Liver (tissue), 9 donors: ENCODE measurements around the gene GPR39. TPM values are rescaled to one million over a fixed set of nuclear protein-coding genes. Genes with fewer than 3 reads are reported as not detected.

Experiments
- DNase-seq: peaks from one replicate; pipeline ENCODE4 v3.0.0-alpha.2; 2017; ENCODE audit warnings: low spot score
- H3K27ac ChIP-seq, 2 donors: one replicate each; pipeline ENCODE4 v1.7.0; 2013; ENCODE audit warnings: inconsistent platforms in 2 of 2, low read length in 2 of 2, control low read depth in 1 of 2, low read depth in 1 of 2, mild to moderate bottlenecking in 1 of 2
- H3K27me3 ChIP-seq, 4 donors: one replicate each; pipeline versions ENCODE4 v1.6.1 to v1.7.0; 2013; ENCODE audit warnings: low read length in 3 of 4, inconsistent platforms in 1 of 4, mild to moderate bottlenecking in 1 of 4, moderate library complexity in 1 of 4; ENCODE audit not compliant: control insufficient read depth in 4 of 4, insufficient read depth in 4 of 4
- H3K36me3 ChIP-seq, 4 donors: one replicate each; pipeline versions ENCODE4 v1.6.1 to v1.7.0; 2013; ENCODE audit warnings: low read length in 3 of 4, mild to moderate bottlenecking in 3 of 4, low read depth in 1 of 4, moderate library complexity in 1 of 4; ENCODE audit not compliant: control insufficient read depth in 4 of 4, insufficient read depth in 3 of 4
- H3K4me1 ChIP-seq, 4 donors: one replicate each; pipeline versions ENCODE4 v1.6.1 to v1.7.0; 2013; ENCODE audit warnings: low read length in 3 of 4, mild to moderate bottlenecking in 3 of 4, moderate library complexity in 1 of 4; ENCODE audit not compliant: control insufficient read depth in 4 of 4, insufficient read depth in 4 of 4
- H3K4me3 ChIP-seq, 3 donors: one replicate each; pipeline versions ENCODE4 v1.6.1 to v1.7.0; 2013; ENCODE audit warnings: low read length in 3 of 3, control low read depth in 1 of 3, low read depth in 1 of 3, mild to moderate bottlenecking in 1 of 3
- H3K9ac ChIP-seq, 2 donors: one replicate each; pipeline ENCODE4 v1.7.0; 2013; ENCODE audit warnings: low read length in 2 of 2, mild to moderate bottlenecking in 2 of 2, moderate library complexity in 2 of 2, control low read depth in 1 of 2, low read depth in 1 of 2
- H3K9me3 ChIP-seq, 4 donors: one replicate each; pipeline versions ENCODE4 v1.6.1 to v1.7.0; 2013; ENCODE audit warnings: low read length in 3 of 4; ENCODE audit not compliant: control insufficient read depth in 4 of 4
- CTCF ChIP-seq: fragments of 150-350 bp; IDR thresholded peaks from 2 replicates; pipeline ENCODE4 v1.5.1; 2017; ENCODE audit warnings: improper control_type of control experiment, low read depth, low read length; ENCODE audit not compliant: missing input control
- EGR1 ChIP-seq, 2 donors: IDR thresholded peaks; 2 replicates each; pipeline ENCODE4 v1.6.1; 2016 to 2018; ENCODE audit warnings: antibody characterized with exemption in 2 of 2, low read depth in 2 of 2
- FOXA1 ChIP-seq: IDR thresholded peaks from 2 replicates; pipeline ENCODE4 v1.6.1; 2016; ENCODE audit warnings: antibody characterized with exemption
- FOXA2 ChIP-seq: IDR thresholded peaks from 2 replicates; pipeline ENCODE4 v1.6.1; 2016; ENCODE audit warnings: antibody characterized with exemption
- GABPA ChIP-seq, 2 donors: IDR thresholded peaks in 1 of 2; conservative IDR thresholded peaks in 1 of 2; 2 replicates each; pipeline ENCODE4 v1.6.1; 2016; ENCODE audit warnings: antibody characterized with exemption in 2 of 2, mild to moderate bottlenecking in 1 of 2, moderate library complexity in 1 of 2
- HNF4A ChIP-seq, 2 donors: conservative IDR thresholded peaks; 2 replicates each; pipeline ENCODE4 v1.6.1; 2016; ENCODE audit warnings: antibody characterized with exemption in 2 of 2, mild to moderate bottlenecking in 2 of 2
- HNF4G ChIP-seq: IDR thresholded peaks from 2 replicates; pipeline ENCODE4 v1.6.1; 2016; ENCODE audit warnings: antibody characterized with exemption
- JUND ChIP-seq, 2 donors: IDR thresholded peaks; 2 replicates each; pipeline ENCODE4 v1.6.1; 2016; ENCODE audit warnings: antibody characterized with exemption in 2 of 2
- NR2F2 ChIP-seq: IDR thresholded peaks from 2 replicates; pipeline ENCODE4 v1.6.1; 2016; ENCODE audit warnings: antibody characterized with exemption
- RAD21 ChIP-seq, 2 donors: IDR thresholded peaks; 2 replicates each; pipeline ENCODE4 v1.6.1; 2016; ENCODE audit warnings: antibody characterized with exemption in 2 of 2, mild to moderate bottlenecking in 2 of 2
- REST ChIP-seq: IDR thresholded peaks from 2 replicates; pipeline ENCODE4 v1.6.1; 2016; ENCODE audit warnings: antibody characterized with exemption, mild to moderate bottlenecking
- RXRA ChIP-seq, 2 donors: IDR thresholded peaks; 2 replicates each; pipeline ENCODE4 v1.6.1; 2017 to 2018; ENCODE audit warnings: antibody characterized with exemption in 2 of 2, mild to moderate bottlenecking in 1 of 2
- SP1 ChIP-seq: IDR thresholded peaks from 2 replicates; pipeline ENCODE4 v1.6.1; 2018; ENCODE audit warnings: antibody characterized with exemption, mild to moderate bottlenecking
- TAF1 ChIP-seq: conservative IDR thresholded peaks from 2 replicates; pipeline ENCODE4 v1.6.1; 2016; ENCODE audit warnings: antibody characterized with exemption, mild to moderate bottlenecking
- YY1 ChIP-seq: IDR thresholded peaks from 2 replicates; pipeline ENCODE4 v1.6.1; 2016; ENCODE audit warnings: antibody characterized with exemption, mild to moderate bottlenecking
- ZBTB33 ChIP-seq: IDR thresholded peaks from 2 replicates; pipeline ENCODE4 v1.6.1; 2016; ENCODE audit warnings: antibody characterized with exemption
- WGBS: extraction: QIAGEN DNeasy Blood & Tissue Kit; methylation state at CpG from one replicate; pipeline ENCODE4 v1.1.7; 2013; 5-methylcytosine and 5-hydroxymethylcytosine counted together
- polyA plus RNA-seq, 2 donors: library from polyadenylated mRNA; stranded (reverse) in 1 of 2; unstranded in 1 of 2; fragments of 200-250 nt in 1 of 2; fragments of >200 nt in 1 of 2; fragmentation: Nextera tagmentation in 1 of 2; extraction: Ambion mirVana in 1 of 2; gene quantifications; one replicate each; pipeline versions ENCODE4 v1.2.1 to v1.2.3, GENCODE V29; 2013 to 2015
- total RNA-seq, 2 donors: library from RNA; depleted of rRNA; stranded (reverse); fragments of >200 nt; gene quantifications; one replicate each; pipeline ENCODE4 v1.2.3, GENCODE V29; 2014
- TF ChIP-seq, protein P1 (sequence below): IDR thresholded peaks from 2 replicates; pipeline ENCODE4 v1.6.1; 2016; ENCODE audit warnings: antibody characterized with exemption
- TF ChIP-seq, protein P2 (sequence below): IDR thresholded peaks from 2 replicates; pipeline ENCODE4 v1.6.1; 2016; ENCODE audit warnings: antibody characterized with exemption
- donor health status: healthy.
- donor health status: healthy.
- donor health status: healthy.
- donor health status: healthy.
- donor health status: healthy.

The GPR39 gene
- total and polyA plus RNA-seq, 4 donors: 2.2 to 13.0 (median 2.8) TPM

GRCh38 chr2:132588576-132588975 lies 172.0 kb downstream of the GPR39 start:
- Histone ChIP-seq H3K27ac (no peak overlapping the region), H3K27me3 (no peaks in the 10 kb centered on the region), H3K9ac (no peak overlapping the region), H3K4me3 (no peak overlapping the region), H3K4me1 (peaks cover 9 to 27% (median 24%) of the 10 kb centered on the region in 4 donors), H3K36me3 (no peaks in the 10 kb centered on the region), H3K9me3 (no peaks in the 10 kb centered on the region)
- 84% methylated on average over 1 of the region's 1 CpG for WGBS
- no peak for TF ChIP-seq REST
- TF ChIP-seq, protein P1, sequence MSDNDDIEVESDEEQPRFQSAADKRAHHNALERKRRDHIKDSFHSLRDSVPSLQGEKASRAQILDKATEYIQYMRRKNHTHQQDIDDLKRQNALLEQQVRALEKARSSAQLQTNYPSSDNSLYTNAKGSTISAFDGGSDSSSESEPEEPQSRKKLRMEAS: peak; percentile 59
- peak; percentile 75 for TF ChIP-seq SP1
- peak; percentile 94 for TF ChIP-seq HNF4G
- no peak for TF ChIP-seq EGR1 (IDR thresholded peaks at IDR 0.05; ENCODE audit: low read depth in 2 of 2)
- TF ChIP-seq TAF1: no peak
- TF ChIP-seq FOXA1: peak; percentile 36
- peak; percentile 30 for TF ChIP-seq YY1
- TF ChIP-seq FOXA2: no peak
- peak; percentile 38 for TF ChIP-seq NR2F2
- TF ChIP-seq CTCF: no peak
- TF ChIP-seq ZBTB33: peak; percentile 25
- TF ChIP-seq, protein P2, sequence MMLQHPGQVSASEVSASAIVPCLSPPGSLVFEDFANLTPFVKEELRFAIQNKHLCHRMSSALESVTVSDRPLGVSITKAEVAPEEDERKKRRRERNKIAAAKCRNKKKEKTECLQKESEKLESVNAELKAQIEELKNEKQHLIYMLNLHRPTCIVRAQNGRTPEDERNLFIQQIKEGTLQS: no peak
- TF ChIP-seq RAD21 (IDR thresholded peaks at IDR 0.05): peak; percentile 32 to 45
- TF ChIP-seq JUND (IDR thresholded peaks at IDR 0.05): peak in 1 of 2 donors; percentile 61
- peak; percentile 98 for TF ChIP-seq HNF4A (conservative IDR thresholded peaks at IDR 0.05)
- no peak for TF ChIP-seq GABPA (IDR thresholded peaks at IDR 0.05 in 1 of 2, conservative IDR thresholded peaks at IDR 0.05 in 1 of 2)
- peak; percentile 55 to 84 for TF ChIP-seq RXRA (IDR thresholded peaks at IDR 0.05)
- no peak for DNase-seq
